Activated CD8-positive, alpha-beta T cell treated with anti-CD3 and anti-CD28 coated beads for 36 hours (primary cell): Measurements from ENCODE around the gene TERT. TPM values are rescaled to one million over a fixed set of nuclear protein-coding genes. Genes with fewer than 3 reads are reported as not detected.
"Not testable (repeated sequence)": the region's sequence is repeated elsewhere in the genome, so short reads cannot be mapped to it uniquely, and the experiment has no call there.

ENCODE experiments used
- ATAC-seq: fragments of 200-7000 bp; cut with Tn5 transposase; one replicate; pipeline ENCODE4 v1.10.0; 2021; ENCODE audit warnings: mild to moderate bottlenecking, moderate library complexity
- CTCF ChIA-PET: fragments of 350-600 bp; sonication (Branson Sonifier 250); formaldehyde crosslinking; loops from one replicate; lab custom pipeline; 2021; ENCODE audit warnings: antibody characterized with exemption; lab: Charles Lee
- POLR2A ChIA-PET: fragments of 350-600 bp; sonication (Branson Sonifier 250); formaldehyde crosslinking; loops from one replicate; lab custom pipeline; 2021; ENCODE audit warnings: antibody characterized with exemption; lab: Charles Lee
- DNase-seq: peaks from one replicate; pipeline ENCODE4 v3.0.0-alpha.2; 2020
- H3K27ac Mint-ChIP-seq: one replicate; pipeline ENCODE4 v1.8.0; 2021; ENCODE audit warnings: mild to moderate bottlenecking, mixed read lengths
- H3K27me3 Mint-ChIP-seq: one replicate; pipeline ENCODE4 v1.8.0; 2021; ENCODE audit warnings: mixed read lengths
- H3K36me3 Mint-ChIP-seq: one replicate; pipeline ENCODE4 v1.8.0; 2021; ENCODE audit warnings: low read depth, mixed read lengths
- H3K4me1 Mint-ChIP-seq: one replicate; pipeline ENCODE4 v1.8.0; 2021; ENCODE audit warnings: low read depth, mixed read lengths
- H3K4me3 Mint-ChIP-seq: one replicate; pipeline ENCODE4 v1.8.0; 2021; ENCODE audit warnings: mild to moderate bottlenecking, moderate library complexity, mixed read lengths
- H3K9me3 Mint-ChIP-seq: one replicate; pipeline ENCODE4 v1.8.0; 2021; ENCODE audit warnings: mixed read lengths
- CTCF ChIP-seq: fragments of 200-600 bp; IDR thresholded peaks from one replicate; pipeline ENCODE4 v1.8.0; 2022; ENCODE audit warnings: antibody characterized with exemption, mild to moderate bottlenecking
- intact Hi-C: fragments of 100-400 bp; cut with micrococcal nuclease; formaldehyde crosslinking; loops from one replicate; pipeline ENCODE4 v1.10.0; 2022
- total RNA-seq, 2 experiments: library from RNA; stranded (reverse); gene quantifications; one replicate each; pipeline ENCODE4 v1.2.3, GENCODE V29; 2021

The TERT gene
- total RNA-seq, 2 experiments from 2014 or later: 12.5 to 12.7 TPM

GRCh38 chr5:1268666-1269065 is 26.2 kb downstream of the TERT start:
- ATAC-seq (peak; percentile 98), DNase-seq (peak; percentile 81)
- intact Hi-C loops: no loop called here
- Mint-ChIP-seq H3K4me3 (no peak overlapping the region), H3K36me3 (peaks cover 18% of the 10 kb centered on the region), H3K4me1 (peaks cover 11% of the 10 kb centered on the region), H3K27ac (no peak overlapping the region), H3K9me3 (no peaks in the 10 kb centered on the region), H3K27me3 (no peaks in the 10 kb centered on the region)
- ChIA-PET POLR2A (no interaction called here), CTCF (no interaction called here)
- no peak for TF ChIP-seq CTCF

GRCh38 chr5:1268056-1268455 is 26.8 kb downstream of the TERT start:
- H3K9me3 Mint-ChIP-seq: no peaks in the 10 kb centered on the region
- intact Hi-C loops: no loop called here

GRCh38 chr5:1267464-1267863 is 27.4 kb downstream of the TERT start:
- DNase-seq, H3K27me3 Mint-ChIP-seq, H3K9me3 Mint-ChIP-seq, intact Hi-C loops, ATAC-seq, CTCF ChIA-PET, H3K4me3 Mint-ChIP-seq, H3K27ac Mint-ChIP-seq, POLR2A ChIA-PET: not testable (repeated sequence)
- peaks cover 11% of the 10 kb centered on the region for H3K4me1 Mint-ChIP-seq
- H3K36me3 Mint-ChIP-seq: peaks cover 23% of the 10 kb centered on the region

More at GRCh38 chr5:1268056-1268455, 26.8 kb downstream of the TERT start:
- TF ChIP-seq CTCF: no peak
- no peak overlapping the region for H3K27ac Mint-ChIP-seq
- no peak overlapping the region for H3K4me3 Mint-ChIP-seq
- H3K36me3 Mint-ChIP-seq: peaks cover 20% of the 10 kb centered on the region
- CTCF ChIA-PET: no interaction called here
- DNase-seq: no peak
- ATAC-seq: no peak
- H3K27me3 Mint-ChIP-seq: no peaks in the 10 kb centered on the region
- peaks cover 11% of the 10 kb centered on the region for H3K4me1 Mint-ChIP-seq
- POLR2A ChIA-PET: no interaction called here

- TF ChIP-seq CTCF: no peak
- Mint-ChIP-seq H3K36me3 (peaks cover 30% of the 10 kb centered on the region), H3K4me3 (no peak overlapping the region), H3K4me1 (peaks cover 11% of the 10 kb centered on the region), H3K27me3 (no peaks in the 10 kb centered on the region), H3K9me3 (peaks cover 6% of the 10 kb centered on the region), H3K27ac (no peak overlapping the region)
- ATAC-seq (no peak), DNase-seq (no peak)
- ChIA-PET POLR2A (interaction anchor here (0.6 kb wide), 1 partner anchor 19 kb away, joined by 4 read pairs; no protein-coding TSS in a partner anchor), CTCF (no interaction called here)
- intact Hi-C loops: no loop called here
These were observed 28.1 kb downstream of the TERT start for GRCh38 chr5:1266791-1267190.

GRCh38 chr5:1265461-1266455 is 29.1 kb downstream of the TERT start:
- H3K4me1 Mint-ChIP-seq: peaks cover 11% of the 10 kb centered on the region

More at GRCh38 chr5:1265461-1266455, 29.1 kb downstream of the TERT start:
- Mint-ChIP-seq H3K27me3 (no peaks in the 10 kb centered on the region), H3K27ac (no peak overlapping the region), H3K36me3 (peaks cover 29% of the 10 kb centered on the region), H3K9me3 (peaks cover 6% of the 10 kb centered on the region), H3K4me3 (no peak overlapping the region)
- DNase-seq (no peak), ATAC-seq (no peak)
- ChIA-PET POLR2A (no interaction called here), CTCF (no interaction called here)
- intact Hi-C loops: no loop called here
- no peak for TF ChIP-seq CTCF
